IMR-90 (cell line): Measurements from ENCODE around the gene NPAS2. TPM values are rescaled to one million over a fixed set of nuclear protein-coding genes. Genes with fewer than 3 reads are reported as not detected.

Source experiments
- ATAC-seq: fragments of 200-7000 bp; cut with Tn5 transposase; 2 replicates; pipeline ENCODE4 v1.9.1; 2020; ENCODE audit warnings: low read depth, mild to moderate bottlenecking, moderate library complexity
- BruUV-seq: library from RNA; stranded (reverse); fragments of 400-500 nt; replicated peaks from 2 replicates; lab custom pipeline; 2021; lab: Mats Ljungman, UMichigan
- CTCF ChIA-PET: fragments of 300-600 bp; formaldehyde crosslinking; extraction: SDS; loops from one replicate; lab custom pipeline; 2021; ENCODE audit warnings: antibody characterized with exemption; lab: Yijun Ruan, JAX
- POLR2A ChIA-PET: fragments of 300-600 bp; sonication (Branson Sonifier 250); formaldehyde crosslinking; loops from one replicate; lab custom pipeline; 2022; ENCODE audit warnings: antibody characterized with exemption; ENCODE audit not compliant: unreplicated experiment; lab: Charles Lee
- DNase-seq: peaks from one replicate; pipeline ENCODE4 v3.0.0; 2013
- H2AFZ ChIP-seq: replicated peaks from 2 replicates; pipeline ENCODE3; 2013; ENCODE audit warnings: low read length, mild to moderate bottlenecking; ENCODE audit not compliant: poor library complexity
- H2AK5ac ChIP-seq: 2 replicates; pipeline ENCODE4 v1.6.1; 2013; ENCODE audit warnings: low read depth, low read length, inconsistent platforms
- H2AK9ac ChIP-seq: replicated peaks from 2 replicates; pipeline ENCODE3; 2013; ENCODE audit warnings: mild to moderate bottlenecking, low read depth, low read length, moderate library complexity; ENCODE audit not compliant: poor library complexity
- H2BK120ac ChIP-seq: 2 replicates; pipeline ENCODE4 v1.6.1; 2013; ENCODE audit warnings: low read depth, low read length, inconsistent platforms
- H2BK15ac ChIP-seq: 3 replicates; pipeline ENCODE4 v1.6.1; 2013; ENCODE audit warnings: low read depth, low read length, inconsistent platforms
- H2BK20ac ChIP-seq: 2 replicates; pipeline ENCODE4 v1.6.1; 2013; ENCODE audit warnings: low read depth, mild to moderate bottlenecking, inconsistent platforms, low read length, moderate library complexity
- H2BK5ac ChIP-seq: 2 replicates; pipeline ENCODE4 v1.6.1; 2013; ENCODE audit warnings: mild to moderate bottlenecking, low read depth, low read length, inconsistent platforms; ENCODE audit not compliant: poor library complexity, severe bottlenecking
- H3K14ac ChIP-seq: replicated peaks from 2 replicates; pipeline ENCODE4 v1.6.1; 2013; ENCODE audit warnings: low read depth, low read length, inconsistent platforms
- H3K18ac ChIP-seq: 2 replicates; pipeline ENCODE4 v1.6.1; 2013; ENCODE audit warnings: low read depth, low read length, control low read depth
- H3K23ac ChIP-seq: 2 replicates; pipeline ENCODE4 v1.6.1; 2013; ENCODE audit warnings: low read depth, low read length, inconsistent platforms
- H3K27ac ChIP-seq: 2 replicates; pipeline ENCODE4 v1.5.1; 2013; ENCODE audit warnings: mild to moderate bottlenecking, control low read depth, low read length; ENCODE audit not compliant: insufficient read depth
- H3K27me3 ChIP-seq: 2 replicates; pipeline ENCODE4 v1.6.1; 2013; ENCODE audit warnings: low read length; ENCODE audit not compliant: control insufficient read depth, insufficient read depth
- H3K36me3 ChIP-seq: 2 replicates; pipeline ENCODE4 v1.6.1; 2013; ENCODE audit warnings: low read length, mixed read lengths; ENCODE audit not compliant: control insufficient read depth, insufficient read depth
- H3K4ac ChIP-seq: 2 replicates; pipeline ENCODE4 v1.6.1; 2013; ENCODE audit warnings: low read depth, low read length, inconsistent platforms
- H3K4me1 ChIP-seq: 2 replicates; pipeline ENCODE4 v1.6.1; 2013; ENCODE audit warnings: low read length, mixed read lengths; ENCODE audit not compliant: control insufficient read depth, insufficient read depth
- H3K4me2 ChIP-seq: 2 replicates; pipeline ENCODE4 v1.6.1; 2013; ENCODE audit warnings: low read depth, mild to moderate bottlenecking, control low read depth, low read length, moderate library complexity
- H3K4me3 ChIP-seq: 2 replicates; pipeline ENCODE4 v1.5.1; 2013; ENCODE audit warnings: low read depth, mild to moderate bottlenecking, control low read depth, low read length, moderate library complexity; ENCODE audit not compliant: insufficient read depth
- H3K56ac ChIP-seq: 2 replicates; pipeline ENCODE4 v1.6.1; 2013; ENCODE audit warnings: low read length, inconsistent platforms; ENCODE audit not compliant: insufficient read depth; ENCODE audit errors: extremely low read depth
- H3K79me1 ChIP-seq, 2 experiments: 2 replicates each; pipeline ENCODE4 v1.6.1; 2013; ENCODE audit warnings: low read length in 2 of 2, inconsistent platforms in 1 of 2, low read depth in 1 of 2
- H3K9ac ChIP-seq: 2 replicates; pipeline ENCODE4 v1.6.1; 2013; ENCODE audit warnings: low read depth, low read length, control low read depth
- H3K9me1 ChIP-seq: 2 replicates; pipeline ENCODE4 v1.6.1; 2013; ENCODE audit warnings: low read length, inconsistent platforms; ENCODE audit not compliant: insufficient read depth
- H3K9me3 ChIP-seq: 2 replicates; pipeline ENCODE4 v1.6.1; 2013; ENCODE audit warnings: low read length; ENCODE audit not compliant: control insufficient read depth, insufficient read depth
- H4K20me1 ChIP-seq: 2 replicates; pipeline ENCODE4 v1.6.1; 2013; ENCODE audit warnings: low read length, inconsistent platforms; ENCODE audit not compliant: insufficient read depth
- H4K5ac ChIP-seq: 2 replicates; pipeline ENCODE4 v1.6.1; 2013; ENCODE audit warnings: mild to moderate bottlenecking, low read depth, low read length, control low read depth
- H4K8ac ChIP-seq, 2 experiments: 2 replicates each; pipeline ENCODE4 v1.6.1; 2013; ENCODE audit warnings: low read depth in 2 of 2, low read length in 2 of 2, control low read depth in 1 of 2, inconsistent platforms in 1 of 2
- H4K91ac ChIP-seq: 2 replicates; pipeline ENCODE4 v1.6.1; 2013; ENCODE audit warnings: low read depth, low read length, inconsistent platforms; ENCODE audit not compliant: insufficient read depth
- BHLHE40 ChIP-seq: fragments of 150-350 bp; IDR thresholded peaks from 2 replicates; pipeline ENCODE4 v1.6.1; 2016; ENCODE audit warnings: mild to moderate bottlenecking, low read depth, low read length
- CHD1 ChIP-seq: IDR thresholded peaks from 2 replicates; pipeline ENCODE4 v1.6.1; 2012; ENCODE audit warnings: low read depth, low read length, improper control_type of control experiment
- FOS ChIP-seq: fragments of 150-350 bp; IDR thresholded peaks from 2 replicates; pipeline ENCODE4 v1.6.1; 2016; ENCODE audit warnings: low read depth, low read length
- MAFK ChIP-seq: IDR thresholded peaks from 2 replicates; pipeline ENCODE4 v1.6.1; 2012; ENCODE audit warnings: low read depth, low read length, improper control_type of control experiment
- MXI1 ChIP-seq: IDR thresholded peaks from 2 replicates; pipeline ENCODE4 v1.6.1; 2012; ENCODE audit warnings: low read depth, mild to moderate bottlenecking, low read length, moderate library complexity, borderline replicate concordance
- NFE2L2 ChIP-seq: fragments of 150-350 bp; IDR thresholded peaks from 2 replicates; pipeline ENCODE4 v1.6.1; 2016; ENCODE audit warnings: low read depth, mild to moderate bottlenecking, low read length
- POLR2A ChIP-seq: IDR thresholded peaks from 2 replicates; pipeline ENCODE4 v1.6.1; 2012; ENCODE audit warnings: mild to moderate bottlenecking, low read depth, low read length
- RAD21 ChIP-seq: IDR thresholded peaks from 2 replicates; pipeline ENCODE4 v1.6.1; 2012; ENCODE audit warnings: low read length, improper control_type of control experiment
- RCOR1 ChIP-seq: IDR thresholded peaks from 2 replicates; pipeline ENCODE4 v1.6.1; 2012; ENCODE audit warnings: mild to moderate bottlenecking, low read length, improper control_type of control experiment; ENCODE audit not compliant: insufficient replicate concordance
- RFX5 ChIP-seq: IDR thresholded peaks from 2 replicates; pipeline ENCODE4 v1.8.0; 2012; ENCODE audit warnings: low read depth, mild to moderate bottlenecking, low read length, moderate library complexity
- SMC3 ChIP-seq: fragments of 150-350 bp; IDR thresholded peaks from 2 replicates; pipeline ENCODE4 v1.6.1; 2016; ENCODE audit warnings: low read depth, mild to moderate bottlenecking, antibody characterized with exemption, low read length, moderate library complexity
- USF2 ChIP-seq: fragments of 150-350 bp; IDR thresholded peaks from 2 replicates; pipeline ENCODE4 v1.6.1; 2017; ENCODE audit warnings: mild to moderate bottlenecking, antibody characterized with exemption, low read length, low read depth
- WGBS, 2 experiments: methylation state at CpG; one replicate each; pipeline versions ENCODE4 v1.1.5 to v1.1.7; 2013; ENCODE audit warnings: missing lambda C conversion rate in 2 of 2; ENCODE audit not compliant: insufficient read length in 1 of 2; ENCODE audit errors: extremely low coverage in 2 of 2; 5-methylcytosine and 5-hydroxymethylcytosine counted together
- dilution Hi-C: fragments of 300-500 bp; cut with HindIII; formaldehyde crosslinking; loops from one replicate; pipeline ENCODE4 v1.14.3; 2018; ENCODE audit warnings: low sequenced_read_pairs; ENCODE audit not compliant: unreplicated experiment
- in situ Hi-C: fragments of 300-500 bp; cut with MboI; formaldehyde crosslinking; loops from 3 replicates; pipeline ENCODE4 v1.14.3; 2019; ENCODE audit warnings: low sequenced_read_pairs, inconsistent platforms, mixed read lengths
- intact Hi-C: fragments of 100-400 bp; cut with micrococcal nuclease; formaldehyde crosslinking; loops from 2 replicates; pipeline ENCODE4 v1.10.0; 2022
- polyA plus RNA-seq, 3 experiments: library from polyadenylated mRNA; depleted of rRNA; stranded (reverse); fragments of >200 nt; gene quantifications; 2 replicates each; pipeline ENCODE4 v1.2.3, GENCODE V29; 2012; ENCODE audit warnings: low replicate concordance in 1 of 3
- total RNA-seq: library from RNA; depleted of rRNA; stranded (reverse); fragments of >200 nt; gene quantifications from 2 replicates; pipeline ENCODE4 v1.2.3, GENCODE V29; 2012
- TF ChIP-seq, protein P1 (sequence below): conservative IDR thresholded peaks from 2 replicates; pipeline ENCODE4 v1.5.1; 2012; ENCODE audit warnings: mild to moderate bottlenecking, low read depth, low read length, improper control_type of control experiment

NPAS2 gene
- total and polyA plus RNA-seq, 2 of the 4 experiments (the other 2 are of a cell fraction): 5.2 to 14.8 TPM

DNA sequence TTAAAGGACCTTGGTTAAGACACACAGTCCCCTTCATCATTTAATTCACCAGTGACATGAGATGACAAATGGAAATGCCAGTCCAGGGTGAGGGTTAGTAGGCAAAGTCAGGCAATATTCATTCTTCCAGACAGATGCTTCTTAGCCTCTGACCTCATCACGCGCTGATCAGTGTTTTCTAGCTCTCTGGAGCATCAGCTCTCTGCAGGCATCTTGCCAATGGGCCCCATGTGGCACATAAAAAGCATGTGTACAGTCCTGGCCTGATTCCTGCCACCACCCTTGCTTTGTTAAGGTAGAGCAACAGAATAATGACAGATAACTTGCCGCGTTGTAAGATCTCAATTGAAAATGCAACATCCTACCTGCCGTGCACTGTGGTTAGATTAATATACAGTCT lies 20.3 kb upstream of the NPAS2 start:
- no peaks in the 10 kb centered on the region; the same call in 1 of the 2 replicates for H3K27me3 ChIP-seq
- H3K4ac ChIP-seq: no peak overlapping the region
- no peak overlapping the region for H2BK20ac ChIP-seq
- dilution Hi-C loops (no loop called here), intact Hi-C loops (no loop called here), in situ Hi-C loops (loop anchor here (25.0 kb wide), 1 partner anchor 187 kb away; no protein-coding TSS in a partner anchor)
- H3K9ac ChIP-seq: no peak overlapping the region
- H2BK15ac ChIP-seq: no peak overlapping the region
- no peak overlapping the region for H3K56ac ChIP-seq
- no TSS peak for BruUV-seq
- peaks cover 6% of the 10 kb centered on the region; the same call in 1 of the 2 replicates for H3K4me1 ChIP-seq
- H2AK9ac ChIP-seq: no peak overlapping the region
- H3K18ac ChIP-seq: no peak overlapping the region
- TF ChIP-seq RFX5 (no peak), POLR2A (no peak), MAFK (no peak), USF2 (no peak), FOS (no peak), NFE2L2 (no peak), MXI1 (no peak), RAD21 (no peak), BHLHE40 (no peak), CHD1 (no peak), RCOR1 (no peak), SMC3 (no peak)
- TF ChIP-seq, protein P1, sequence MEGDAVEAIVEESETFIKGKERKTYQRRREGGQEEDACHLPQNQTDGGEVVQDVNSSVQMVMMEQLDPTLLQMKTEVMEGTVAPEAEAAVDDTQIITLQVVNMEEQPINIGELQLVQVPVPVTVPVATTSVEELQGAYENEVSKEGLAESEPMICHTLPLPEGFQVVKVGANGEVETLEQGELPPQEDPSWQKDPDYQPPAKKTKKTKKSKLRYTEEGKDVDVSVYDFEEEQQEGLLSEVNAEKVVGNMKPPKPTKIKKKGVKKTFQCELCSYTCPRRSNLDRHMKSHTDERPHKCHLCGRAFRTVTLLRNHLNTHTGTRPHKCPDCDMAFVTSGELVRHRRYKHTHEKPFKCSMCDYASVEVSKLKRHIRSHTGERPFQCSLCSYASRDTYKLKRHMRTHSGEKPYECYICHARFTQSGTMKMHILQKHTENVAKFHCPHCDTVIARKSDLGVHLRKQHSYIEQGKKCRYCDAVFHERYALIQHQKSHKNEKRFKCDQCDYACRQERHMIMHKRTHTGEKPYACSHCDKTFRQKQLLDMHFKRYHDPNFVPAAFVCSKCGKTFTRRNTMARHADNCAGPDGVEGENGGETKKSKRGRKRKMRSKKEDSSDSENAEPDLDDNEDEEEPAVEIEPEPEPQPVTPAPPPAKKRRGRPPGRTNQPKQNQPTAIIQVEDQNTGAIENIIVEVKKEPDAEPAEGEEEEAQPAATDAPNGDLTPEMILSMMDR: no peak
- H3K27ac ChIP-seq: no peak overlapping the region
- no peaks in the 10 kb centered on the region for H4K20me1 ChIP-seq
- H2AFZ ChIP-seq: no peak overlapping the region
- H4K5ac ChIP-seq: no peak overlapping the region
- H4K8ac ChIP-seq: no peak overlapping the region
- POLR2A ChIA-PET: no interaction called here
- H3K9me3 ChIP-seq: 0 out of 2 replicates have a peak, but pooled peaks cover 2% of the 10 kb centered on the region
- no peak overlapping the region for H2AK5ac ChIP-seq
- H3K4me2 ChIP-seq: no peak overlapping the region
- no peak overlapping the region for H3K23ac ChIP-seq
- H3K36me3 ChIP-seq: no peaks in the 10 kb centered on the region
- H2BK120ac ChIP-seq: no peak overlapping the region
- H3K4me3 ChIP-seq: no peak overlapping the region
- no peak overlapping the region for H2BK5ac ChIP-seq
- 0 out of 2 replicates have a peak, but pooled peaks cover 3% of the 10 kb centered on the region for H3K9me1 ChIP-seq
- ATAC-seq (no peak), DNase-seq (no peak)
- no peak overlapping the region for H3K14ac ChIP-seq
- H3K79me1 ChIP-seq: no peaks in the 10 kb centered on the region
- WGBS, 2 experiments: 70% methylated on average over 2 of the region's 5 CpGs; no CpG with 5 or more reads in 1 of the 2 experiments
- H4K91ac ChIP-seq: no peak overlapping the region
- CTCF ChIA-PET: no interaction called here
